Breast epithelium (tissue), 3 donors: ENCODE results near the gene ERFE.

Source experiments
- POLR2A ChIP-seq: fragments of 450-650 bp; IDR thresholded peaks from one replicate; pipeline ENCODE4 v1.6.1; 2016; ENCODE audit warnings: antibody characterized with exemption, mild to moderate bottlenecking, moderate library complexity
- TF ChIP-seq, protein P1 (sequence below), 3 donors: fragments of 450-650 bp; IDR thresholded peaks; one replicate each; pipeline ENCODE4 v1.5.1; 2016 to 2017; ENCODE audit warnings: antibody characterized with exemption in 3 of 3, mild to moderate bottlenecking in 3 of 3, moderate library complexity in 3 of 3

DNA sequence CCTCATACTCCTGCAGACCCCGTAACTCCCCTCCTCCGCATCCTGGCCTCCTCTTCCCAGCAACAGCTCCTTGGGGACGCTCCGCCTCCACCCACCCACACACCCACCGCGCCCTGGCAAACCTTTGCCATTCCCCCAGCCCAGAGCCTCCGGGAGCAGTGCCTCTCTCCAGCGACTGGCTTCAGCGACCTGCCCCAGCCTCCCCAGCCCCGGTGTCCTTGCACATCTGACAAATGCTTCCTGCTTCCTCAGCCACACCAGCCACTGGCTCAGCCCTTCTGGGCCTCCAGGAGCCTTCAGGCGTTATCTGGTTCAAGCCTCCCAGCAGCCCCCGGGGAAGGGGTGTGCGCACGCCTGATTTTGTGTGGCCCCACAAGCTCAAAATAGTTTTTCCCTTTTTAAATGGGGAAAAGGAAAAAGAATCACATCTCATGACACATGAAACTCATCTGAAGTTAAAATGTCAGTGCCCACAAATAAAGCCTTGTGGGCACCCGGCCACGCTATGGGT lies 44.4 kb upstream of the ERFE start:
- TF ChIP-seq, protein P1, sequence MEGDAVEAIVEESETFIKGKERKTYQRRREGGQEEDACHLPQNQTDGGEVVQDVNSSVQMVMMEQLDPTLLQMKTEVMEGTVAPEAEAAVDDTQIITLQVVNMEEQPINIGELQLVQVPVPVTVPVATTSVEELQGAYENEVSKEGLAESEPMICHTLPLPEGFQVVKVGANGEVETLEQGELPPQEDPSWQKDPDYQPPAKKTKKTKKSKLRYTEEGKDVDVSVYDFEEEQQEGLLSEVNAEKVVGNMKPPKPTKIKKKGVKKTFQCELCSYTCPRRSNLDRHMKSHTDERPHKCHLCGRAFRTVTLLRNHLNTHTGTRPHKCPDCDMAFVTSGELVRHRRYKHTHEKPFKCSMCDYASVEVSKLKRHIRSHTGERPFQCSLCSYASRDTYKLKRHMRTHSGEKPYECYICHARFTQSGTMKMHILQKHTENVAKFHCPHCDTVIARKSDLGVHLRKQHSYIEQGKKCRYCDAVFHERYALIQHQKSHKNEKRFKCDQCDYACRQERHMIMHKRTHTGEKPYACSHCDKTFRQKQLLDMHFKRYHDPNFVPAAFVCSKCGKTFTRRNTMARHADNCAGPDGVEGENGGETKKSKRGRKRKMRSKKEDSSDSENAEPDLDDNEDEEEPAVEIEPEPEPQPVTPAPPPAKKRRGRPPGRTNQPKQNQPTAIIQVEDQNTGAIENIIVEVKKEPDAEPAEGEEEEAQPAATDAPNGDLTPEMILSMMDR (IDR thresholded peaks at IDR 0.05): no peak
- TF ChIP-seq POLR2A: no peak
